T-cell (primary cell): ENCODE data around the gene ABCA7. TPM values are rescaled to one million over a fixed set of nuclear protein-coding genes. Genes with fewer than 3 reads are reported as not detected.
A peak's percentile ranks its signal among the peaks of the same experiment; 100 is the strongest.

ENCODE experiments used
- ATAC-seq, 4 experiments: fragments of 200-7000 bp in 3 of 4; fragments of 150-1000 bp in 1 of 4; cut with Tn5 transposase; replicated peaks in 1 of 4; 1 replicate in 3 of 4; 2 replicates in 1 of 4; pipeline ENCODE4 v1.10.0; 2021; ENCODE audit warnings: moderate library complexity in 3 of 4, mild to moderate bottlenecking in 2 of 4, moderate number of reproducible peaks in 1 of 4
- CTCF ChIA-PET, 2 donors: fragments of 300-600 bp; sonication (Branson Sonifier 250); formaldehyde crosslinking; loops; one replicate each; lab custom pipeline; 2022; ENCODE audit warnings: antibody characterized with exemption in 2 of 2; lab: Charles Lee
- POLR2A ChIA-PET, 2 donors: fragments of 300-600 bp; sonication (Branson Sonifier 250); formaldehyde crosslinking; loops; one replicate each; lab custom pipeline; 2022; ENCODE audit warnings: antibody characterized with exemption in 2 of 2; lab: Charles Lee
- DNase-seq, 35 experiments: peaks; one replicate each; pipeline versions ENCODE4 v3.0.0 to v3.0.0-alpha.2; 2013 to 2023
- H3K27ac ChIP-seq: one replicate; pipeline ENCODE4 v1.5.1; 2013; ENCODE audit warnings: low read length
- H3K27me3 ChIP-seq, 2 experiments: replicated peaks in 1 of 2; 1 replicate in 1 of 2; 2 replicates in 1 of 2; pipeline versions ENCODE4 v1.6.1 to v1.7.0; 2013; ENCODE audit warnings: low read length in 1 of 2, mixed read lengths in 1 of 2; ENCODE audit not compliant: control insufficient read depth in 2 of 2, insufficient read depth in 2 of 2; ENCODE audit errors: extremely low read depth in 1 of 2
- H3K36me3 ChIP-seq, 2 donors: 1 replicate in 1 of 2; 2 replicates in 1 of 2; pipeline versions ENCODE4 v1.6.1 to v1.7.0; 2013; ENCODE audit warnings: low read length in 1 of 2; ENCODE audit not compliant: control insufficient read depth in 2 of 2, insufficient read depth in 1 of 2; ENCODE audit errors: extremely low read depth in 1 of 2
- H3K4me1 ChIP-seq, 2 experiments: 1 replicate in 1 of 2; 2 replicates in 1 of 2; pipeline versions ENCODE4 v1.6.1 to v1.7.0; 2013; ENCODE audit warnings: low read length in 2 of 2, mixed read lengths in 1 of 2; ENCODE audit not compliant: insufficient read depth in 2 of 2, control insufficient read depth in 1 of 2; ENCODE audit errors: extremely low read depth in 1 of 2
- H3K4me3 ChIP-seq, 2 donors: 1 replicate in 1 of 2; 2 replicates in 1 of 2; pipeline versions ENCODE4 v1.5.1 to v1.7.0; 2013; ENCODE audit warnings: mild to moderate bottlenecking in 2 of 2, low read length in 1 of 2, moderate library complexity in 1 of 2; ENCODE audit not compliant: control insufficient read depth in 1 of 2; ENCODE audit errors: extremely low read depth in 1 of 2
- H3K9me3 ChIP-seq: 2 replicates; pipeline ENCODE4 v1.7.0; 2013
- H3K27ac Mint-ChIP-seq, 2 donors: one replicate each; pipeline ENCODE4 v1.8.0; 2020 to 2021; ENCODE audit warnings: mild to moderate bottlenecking in 2 of 2, mixed read lengths in 2 of 2
- H3K27me3 Mint-ChIP-seq, 2 donors: one replicate each; pipeline ENCODE4 v1.8.0; 2021 to 2022; ENCODE audit warnings: mixed read lengths in 2 of 2
- H3K36me3 Mint-ChIP-seq: one replicate; pipeline ENCODE4 v1.8.0; 2021; ENCODE audit warnings: mixed read lengths
- H3K4me1 Mint-ChIP-seq, 3 donors: one replicate each; pipeline ENCODE4 v1.8.0; 2020 to 2022; ENCODE audit warnings: mixed read lengths in 3 of 3, mild to moderate bottlenecking in 1 of 3
- H3K4me3 Mint-ChIP-seq, 3 donors: one replicate each; pipeline ENCODE4 v1.8.0; 2020 to 2022; ENCODE audit warnings: mild to moderate bottlenecking in 3 of 3, mixed read lengths in 3 of 3, moderate library complexity in 3 of 3
- H3K9me3 Mint-ChIP-seq, 3 donors: one replicate each; pipeline ENCODE4 v1.8.0; 2020 to 2022; ENCODE audit warnings: mixed read lengths in 3 of 3
- WGBS: methylation state at CpG from one replicate; pipeline ENCODE4 v1.1.5; 2013; ENCODE audit warnings: missing lambda C conversion rate; ENCODE audit not compliant: insufficient coverage; 5-methylcytosine and 5-hydroxymethylcytosine counted together
- total RNA-seq, 35 experiments: library from RNA in 6 of 35; stranded (reverse) in 6 of 35; fragments of 120-200 nt in 1 of 35; gene quantifications; one replicate each; pipeline versions ENCODE4 v1.2.1 to v1.2.4 and lab custom pipeline; 2013 to 2026

Gene ABCA7
- total RNA-seq, 5 donors from 2014 or later (not counting 1 experiment from before 2014, with no cell fraction given): 166 to 217 (median 178) TPM

- Mint-ChIP-seq H3K4me3 (peak overlapping the region; percentile 44 to 88 (median 55)), H3K4me1 (peaks cover 33 to 64% (median 55%) of the 10 kb centered on the region in 3 donors), H3K27ac (peak overlapping the region; percentile 69 to 79), H3K9me3 (no peaks in the 10 kb centered on the region), H3K27me3 (no peaks in the 10 kb centered on the region), H3K36me3 (peaks cover 40% of the 10 kb centered on the region)
- H3K27me3 ChIP-seq: no peaks in the 10 kb centered on the region
- 91% methylated on average over 58 of the region's 58 CpGs for WGBS
- POLR2A ChIA-PET: interaction anchor here (0.6 to 1.6 kb wide), 4 partner anchors 10 to 25 kb away, joined by 4 to 6 read pairs (median 4); partner anchors contain the start of gene ARHGAP45 (in 1 of the 2)
- CTCF ChIA-PET: interaction anchor here (0.6 to 1.5 kb wide), 2 partner anchors 14 to 374 kb away, joined by 4 to 8 read pairs; no protein-coding TSS in a partner anchor
- DNase-seq (peak in 3 of 35 experiments; percentile 14 to 39 (median 32)), ATAC-seq (no peak)
- H3K4me3 ChIP-seq: peak overlapping the region in 1 of 2 donors; percentile 32
- peaks cover 56 to 82% of the 10 kb centered on the region in 2 donors for H3K36me3 ChIP-seq
- H3K27ac ChIP-seq: peak overlapping the region; percentile 47
- H3K9me3 ChIP-seq: no peaks in the 10 kb centered on the region
- peaks cover 29 to 97% of the 10 kb centered on the region in 2 experiments for H3K4me1 ChIP-seq
Observed at GRCh38 chr19:1081301-1082164, 41.6 kb downstream of the ABCA7 start.

- Histone ChIP-seq H3K27ac (peak overlapping the region; percentile 75), H3K27me3 (no peaks in the 10 kb centered on the region), H3K36me3 (peaks cover 60 to 88% of the 10 kb centered on the region in 2 donors), H3K9me3 (no peaks in the 10 kb centered on the region), H3K4me3 (no peak overlapping the region), H3K4me1 (peaks cover 28 to 97% of the 10 kb centered on the region in 2 experiments)
- DNase-seq (peak in 34 of 35 experiments; percentile 70 to 92 (median 84)), ATAC-seq (peak; percentile 59 to 74 (median 70))
- peak overlapping the region; percentile 57 to 66 for H3K27ac Mint-ChIP-seq
- H3K9me3 Mint-ChIP-seq: no peaks in the 10 kb centered on the region
- H3K4me1 Mint-ChIP-seq: peaks cover 28 to 63% (median 49%) of the 10 kb centered on the region in 3 donors
- peaks cover 35% of the 10 kb centered on the region for H3K36me3 Mint-ChIP-seq
- ChIA-PET POLR2A (interaction anchor here (0.6 to 1.6 kb wide), 3 partner anchors 11 to 17 kb away, joined by 4 to 7 read pairs (median 5); partner anchors contain the start of gene ARHGAP45 (in 1 of the 2)), CTCF (interaction anchor here (0.6 to 1.5 kb wide), 2 partner anchors 15 to 373 kb away, joined by 4 to 8 read pairs; no protein-coding TSS in a partner anchor)
- WGBS: 44% methylated on average over 43 of the region's 51 CpGs
- H3K4me3 Mint-ChIP-seq: peak overlapping the region; percentile 44 to 88 (median 55)
- no peaks in the 10 kb centered on the region for H3K27me3 Mint-ChIP-seq
Observed at GRCh38 chr19:1082165-1082927, 42.4 kb downstream of the ABCA7 start.

GRCh38 chr19:1082928-1083816 lies 43.3 kb downstream of the ABCA7 start:
- H3K9me3 Mint-ChIP-seq: no peaks in the 10 kb centered on the region
- peaks cover 36 to 68% (median 57%) of the 10 kb centered on the region in 3 donors for H3K4me1 Mint-ChIP-seq
- DNase-seq: peak in 2 of 35 experiments; percentile 14 to 16
- H3K4me3 Mint-ChIP-seq: peak overlapping the region in 2 of 3 donors; percentile 24 to 46
- no peaks in the 10 kb centered on the region for H3K9me3 ChIP-seq
- peak overlapping the region; percentile 44 to 57 for H3K27ac Mint-ChIP-seq
- H3K4me1 ChIP-seq: peaks cover 35 to 98% of the 10 kb centered on the region in 2 experiments
- no peak overlapping the region for H3K27ac ChIP-seq
- WGBS: 96% methylated on average over 38 of the region's 59 CpGs
- H3K36me3 Mint-ChIP-seq: peaks cover 36% of the 10 kb centered on the region
- peaks cover 60 to 83% of the 10 kb centered on the region in 2 donors for H3K36me3 ChIP-seq
- no peak for ATAC-seq
- H3K27me3 Mint-ChIP-seq: no peaks in the 10 kb centered on the region
- no peak overlapping the region for H3K4me3 ChIP-seq
- CTCF ChIA-PET: interaction anchor here in 1 of 2 donors (1.5 kb wide), 1 partner anchor 16 kb away, joined by 4 read pairs; no protein-coding TSS in a partner anchor
- no peaks in the 10 kb centered on the region for H3K27me3 ChIP-seq
- POLR2A ChIA-PET: interaction anchor here in 1 of 2 donors (1.1 kb wide), 1 partner anchor 10 kb away, joined by 5 read pairs; no protein-coding TSS in a partner anchor

- peak overlapping the region in 1 of 3 donors; percentile 62 for H3K4me3 Mint-ChIP-seq
- H3K27me3 ChIP-seq: no peaks in the 10 kb centered on the region
- H3K4me1 Mint-ChIP-seq: peaks cover 44 to 72% (median 66%) of the 10 kb centered on the region in 3 donors
- H3K9me3 ChIP-seq: no peaks in the 10 kb centered on the region
- H3K36me3 ChIP-seq: peaks cover 57 to 83% of the 10 kb centered on the region in 2 donors
- H3K36me3 Mint-ChIP-seq: peaks cover 36% of the 10 kb centered on the region
- no peak overlapping the region for H3K4me3 ChIP-seq
- peak overlapping the region; percentile 68 to 77 for H3K27ac Mint-ChIP-seq
- DNase-seq: peak in 3 of 35 experiments; percentile 10 to 20 (median 16)
- peaks cover 33 to 99% of the 10 kb centered on the region in 2 experiments for H3K4me1 ChIP-seq
- H3K9me3 Mint-ChIP-seq: no peaks in the 10 kb centered on the region
- 59% methylated on average over 29 of the region's 43 CpGs for WGBS
- ChIA-PET CTCF (no interaction called here), POLR2A (interaction anchor here in 1 of 2 donors (0.5 kb wide), 1 partner anchor 10 kb away, joined by 3 read pairs; no protein-coding TSS in a partner anchor)
- ATAC-seq: no peak
- no peaks in the 10 kb centered on the region for H3K27me3 Mint-ChIP-seq
- peak overlapping the region; percentile 12 for H3K27ac ChIP-seq
Observed at GRCh38 chr19:1084024-1084868, 44.3 kb downstream of the ABCA7 start.
